ENCODE results near the gene PDAP1. TPM values are rescaled to one million over a fixed set of nuclear protein-coding genes. Genes with fewer than 3 reads are reported as not detected.
"Not testable (repeated sequence)": the region's sequence is repeated elsewhere in the genome, so short reads cannot be mapped to it uniquely, and the experiment has no call there.

Gene PDAP1
- total RNA-seq, 4 donors from 2014 or later, result 64.8 to 81.8 (median 73.9) TPM

GRCh38 chr7:99392046-99392445, 16.4 kb downstream of the PDAP1 start:
- 77 to 80% methylated on average over 8 of the region's 8 CpGs for WGBS, 2 donors
- DNase-seq (ENCODE audit: low spot score in 2 of 2), result no peak
- no peak overlapping the region for H3K4me3 ChIP-seq (ENCODE audit: low read depth, poor library complexity, severe bottlenecking)
- TF ChIP-seq, protein P1, sequence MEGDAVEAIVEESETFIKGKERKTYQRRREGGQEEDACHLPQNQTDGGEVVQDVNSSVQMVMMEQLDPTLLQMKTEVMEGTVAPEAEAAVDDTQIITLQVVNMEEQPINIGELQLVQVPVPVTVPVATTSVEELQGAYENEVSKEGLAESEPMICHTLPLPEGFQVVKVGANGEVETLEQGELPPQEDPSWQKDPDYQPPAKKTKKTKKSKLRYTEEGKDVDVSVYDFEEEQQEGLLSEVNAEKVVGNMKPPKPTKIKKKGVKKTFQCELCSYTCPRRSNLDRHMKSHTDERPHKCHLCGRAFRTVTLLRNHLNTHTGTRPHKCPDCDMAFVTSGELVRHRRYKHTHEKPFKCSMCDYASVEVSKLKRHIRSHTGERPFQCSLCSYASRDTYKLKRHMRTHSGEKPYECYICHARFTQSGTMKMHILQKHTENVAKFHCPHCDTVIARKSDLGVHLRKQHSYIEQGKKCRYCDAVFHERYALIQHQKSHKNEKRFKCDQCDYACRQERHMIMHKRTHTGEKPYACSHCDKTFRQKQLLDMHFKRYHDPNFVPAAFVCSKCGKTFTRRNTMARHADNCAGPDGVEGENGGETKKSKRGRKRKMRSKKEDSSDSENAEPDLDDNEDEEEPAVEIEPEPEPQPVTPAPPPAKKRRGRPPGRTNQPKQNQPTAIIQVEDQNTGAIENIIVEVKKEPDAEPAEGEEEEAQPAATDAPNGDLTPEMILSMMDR (IDR thresholded peaks at IDR 0.05), result no peak
- TF ChIP-seq POLR2A (IDR thresholded peaks at IDR 0.05), result no peak
- intact Hi-C loops (cut with DNase I; ENCODE audit: low total_unique reads), result no loop called here

DNA sequence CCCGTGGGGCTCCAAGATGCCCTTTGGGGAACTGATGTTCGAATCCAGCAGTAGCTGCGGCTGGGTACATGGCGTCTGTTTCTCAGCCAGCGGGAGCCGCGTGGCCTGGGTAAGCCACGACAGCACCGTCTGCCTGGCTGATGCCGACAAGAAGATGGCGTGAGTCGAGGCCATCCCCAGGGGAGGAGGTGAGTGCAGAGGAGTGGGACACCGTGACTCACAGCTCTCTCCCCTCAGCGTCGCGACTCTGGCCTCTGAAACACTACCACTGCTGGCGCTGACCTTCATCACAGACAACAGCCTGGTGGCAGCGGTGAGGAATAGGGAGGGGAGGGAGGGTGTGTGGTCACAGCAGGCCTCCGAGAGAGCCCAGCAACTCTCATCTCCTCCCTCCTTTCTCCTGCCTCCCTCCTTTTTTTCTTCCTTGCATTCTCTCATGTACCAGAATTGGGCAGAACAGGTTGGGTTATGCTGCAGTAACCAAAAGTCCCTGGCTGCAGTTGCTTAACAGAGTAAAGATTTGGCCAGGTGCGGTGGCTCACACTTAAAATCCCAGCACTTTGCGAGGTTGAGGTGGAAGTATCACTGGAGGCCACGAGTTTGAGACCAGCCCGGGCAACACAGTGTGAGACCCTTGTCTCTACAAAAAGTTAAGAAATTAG, 17.3 kb downstream of the PDAP1 start:
- TF ChIP-seq POLR2A (IDR thresholded peaks at IDR 0.05), result no peak
- TF ChIP-seq, protein P1 (IDR thresholded peaks at IDR 0.05), result no peak
- 93 to 97% methylated on average over 16 to 23 of the region's 23 CpGs for WGBS, 2 donors
- H3K4me3 ChIP-seq (ENCODE audit: low read depth, poor library complexity, severe bottlenecking), result no peak overlapping the region
- intact Hi-C loops (cut with DNase I; ENCODE audit: low total_unique reads), result no loop called here
- no peak for DNase-seq (ENCODE audit: low spot score in 2 of 2)

GRCh38 chr7:99389772-99390171, 18.6 kb downstream of the PDAP1 start:
- DNase-seq (ENCODE audit: low spot score in 2 of 2), result no peak
- intact Hi-C loops (cut with DNase I; ENCODE audit: low total_unique reads), result no loop called here
- WGBS, 2 donors, result 90 to 91% methylated on average over 12 to 13 of the region's 13 CpGs
- no peak for TF ChIP-seq POLR2A (IDR thresholded peaks at IDR 0.05)
- TF ChIP-seq, protein P1 (IDR thresholded peaks at IDR 0.05), result no peak
- no peak overlapping the region for H3K4me3 ChIP-seq (ENCODE audit: low read depth, poor library complexity, severe bottlenecking)

DNA sequence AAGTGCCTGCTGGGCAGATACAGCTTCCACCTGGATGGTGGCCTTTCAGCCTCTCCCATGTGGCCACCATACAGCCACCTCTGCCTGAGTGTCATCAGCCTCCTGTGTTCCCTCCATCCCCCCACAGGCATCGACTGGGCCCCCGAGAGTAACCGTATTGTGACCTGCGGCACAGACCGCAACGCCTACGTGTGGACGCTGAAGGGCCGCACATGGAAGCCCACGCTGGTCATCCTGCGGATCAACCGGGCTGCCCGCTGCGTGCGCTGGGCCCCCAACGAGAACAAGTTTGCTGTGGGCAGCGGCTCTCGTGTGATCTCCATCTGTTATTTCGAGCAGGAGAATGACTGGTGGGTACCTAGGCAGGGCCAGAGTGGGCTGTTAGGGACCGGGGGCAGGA, 20.5 kb downstream of the PDAP1 start:
- intact Hi-C loops (cut with DNase I; ENCODE audit: low total_unique reads), result no loop called here
- no peak for DNase-seq (ENCODE audit: low spot score in 2 of 2)
- WGBS, 2 donors, result 97% methylated on average over 19 to 20 of the region's 20 CpGs
- TF ChIP-seq, protein P1 (IDR thresholded peaks at IDR 0.05), result no peak
- no peak for TF ChIP-seq POLR2A (IDR thresholded peaks at IDR 0.05)
- no peak overlapping the region for H3K4me3 ChIP-seq (ENCODE audit: low read depth, poor library complexity, severe bottlenecking)

DNA sequence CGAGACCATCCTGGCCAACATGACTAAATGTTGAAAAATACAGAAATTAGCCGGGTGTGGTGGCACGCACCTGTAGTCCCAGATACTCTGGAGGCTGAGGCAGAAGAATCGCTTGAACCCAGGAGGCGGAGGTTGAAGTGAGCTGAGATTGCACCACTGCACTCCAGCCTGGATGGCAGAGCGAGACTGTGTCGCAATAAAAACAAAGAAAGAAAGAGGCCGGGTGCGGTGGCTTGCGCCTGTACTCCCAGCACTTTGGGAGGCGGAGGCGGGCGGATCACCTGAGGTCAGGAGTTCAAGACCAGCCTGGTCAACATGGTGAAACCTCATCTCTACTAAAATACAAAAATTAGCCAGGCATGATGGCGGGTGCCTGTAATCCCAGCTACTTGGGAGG, 21.2 kb downstream of the PDAP1 start:
- intact Hi-C loops (cut with DNase I; ENCODE audit: low total_unique reads); DNase-seq (ENCODE audit: low spot score in 2 of 2); H3K4me3 ChIP-seq (ENCODE audit: low read depth, poor library complexity, severe bottlenecking): not testable (repeated sequence)
- WGBS, 2 donors, result 91 to 94% methylated on average over 14 of the region's 14 CpGs

GRCh38 chr7:99386584-99387238, 21.7 kb downstream of the PDAP1 start:
- TF ChIP-seq, protein P1 (IDR thresholded peaks at IDR 0.05), result no peak
- TF ChIP-seq POLR2A (IDR thresholded peaks at IDR 0.05), result no peak
- intact Hi-C loops (cut with DNase I; ENCODE audit: low total_unique reads), result no loop called here
- WGBS, 2 donors, result 88 to 95% methylated on average over 9 of the region's 9 CpGs
- DNase-seq (ENCODE audit: low spot score in 2 of 2), result no peak
- no peak overlapping the region for H3K4me3 ChIP-seq (ENCODE audit: low read depth, poor library complexity, severe bottlenecking)

Data from lower leg skin (tissue), 4 donors.